ENCODE data around the gene TMEM214.

The TMEM214 gene

GRCh38 chr2:26991717-26992116 is 41.0 kb upstream of the TMEM214 start:
- no peak for DNase-seq (ENCODE audit: low read depth)
- no peak overlapping the region for H3K4me3 ChIP-seq (ENCODE audit: low read depth, low read length)
- no peak for TF ChIP-seq CTCF (conservative IDR thresholded peaks at IDR 0.05; ENCODE audit: low read depth, low read length)

- H3K4me3 ChIP-seq (ENCODE audit: low read depth, low read length) = no peak overlapping the region
- no peak for TF ChIP-seq CTCF (conservative IDR thresholded peaks at IDR 0.05; ENCODE audit: low read depth, low read length)
- DNase-seq (ENCODE audit: low read depth) = no peak
Observed at GRCh38 chr2:26993768-26994167, 39.0 kb upstream of the TMEM214 start.

- DNase-seq (ENCODE audit: low read depth) = no peak
- no peak for TF ChIP-seq CTCF (conservative IDR thresholded peaks at IDR 0.05; ENCODE audit: low read depth, low read length)
- no peak overlapping the region for H3K4me3 ChIP-seq (ENCODE audit: low read depth, low read length)
Observed at GRCh38 chr2:26994983-26995382, 37.8 kb upstream of the TMEM214 start.

GRCh38 chr2:26997394-26997793 is 35.4 kb upstream of the TMEM214 start:
- TF ChIP-seq CTCF (conservative IDR thresholded peaks at IDR 0.05; ENCODE audit: low read depth, low read length) = no peak
- no peak for DNase-seq (ENCODE audit: low read depth)
- H3K4me3 ChIP-seq (ENCODE audit: low read depth, low read length) = no peak overlapping the region

- no peak overlapping the region for H3K4me3 ChIP-seq (ENCODE audit: low read depth, low read length)
- no peak for TF ChIP-seq CTCF (conservative IDR thresholded peaks at IDR 0.05; ENCODE audit: low read depth, low read length)
- DNase-seq (ENCODE audit: low read depth) = no peak
Observed at GRCh38 chr2:26998323-26998722, 34.4 kb upstream of the TMEM214 start.

GRCh38 chr2:27000228-27000627 is 32.5 kb upstream of the TMEM214 start:
- no peak overlapping the region for H3K4me3 ChIP-seq (ENCODE audit: low read depth, low read length)
- TF ChIP-seq CTCF (conservative IDR thresholded peaks at IDR 0.05; ENCODE audit: low read depth, low read length) = no peak
- DNase-seq (ENCODE audit: low read depth) = no peak

- TF ChIP-seq CTCF (conservative IDR thresholded peaks at IDR 0.05; ENCODE audit: low read depth, low read length) = no peak
- DNase-seq (ENCODE audit: low read depth) = no peak
Observed at GRCh38 chr2:27000995-27001394, 31.8 kb upstream of the TMEM214 start.

More at GRCh38 chr2:27000995-27001394, 31.8 kb upstream of the TMEM214 start:
- H3K4me3 ChIP-seq (ENCODE audit: low read depth, low read length) = no peak overlapping the region
